BJ (cell line): ENCODE data around the gene NCAN. TPM values are rescaled to one million over a fixed set of nuclear protein-coding genes. Genes with fewer than 3 reads are reported as not detected.

Experiments used
- CTCF ChIA-PET: fragments of 350-600 bp; formaldehyde crosslinking; extraction: SDS; loops from one replicate; lab custom pipeline; 2021; ENCODE audit warnings: antibody characterized with exemption, inconsistent platforms; lab: Yijun Ruan, JAX
- POLR2A ChIA-PET: fragments of 300-600 bp; sonication (Branson Sonifier 250); formaldehyde crosslinking; extraction: SDS; loops from one replicate; lab custom pipeline; 2021; ENCODE audit warnings: antibody characterized with exemption; lab: Charles Lee
- DNase-seq: peaks from one replicate; pipeline ENCODE4 v3.0.0-alpha.2; 2011; ENCODE audit warnings: low read depth
- H3K27me3 ChIP-seq: 2 replicates; pipeline ENCODE4 v1.6.0; 2011; ENCODE audit warnings: low read length; ENCODE audit not compliant: control insufficient read depth, insufficient read depth
- H3K36me3 ChIP-seq: 2 replicates; pipeline ENCODE4 v1.5.1; 2011; ENCODE audit warnings: low read length; ENCODE audit not compliant: control insufficient read depth, insufficient read depth
- H3K4me3 ChIP-seq: 2 replicates; pipeline ENCODE4 v1.5.1; 2011; ENCODE audit warnings: low read depth, mild to moderate bottlenecking, control low read depth, low read length
- polyA plus RNA-seq: library from polyadenylated mRNA; depleted of rRNA; stranded (reverse); fragments of >200 nt; gene quantifications from 2 replicates; pipeline ENCODE4 v1.2.3, GENCODE V29; 2011
- TF ChIP-seq, protein P1 (sequence below): IDR thresholded peaks from 2 replicates; pipeline ENCODE4 v1.5.1; 2011; ENCODE audit warnings: low read depth, mild to moderate bottlenecking, control low read depth, inconsistent platforms, low read length, moderate library complexity; ENCODE audit not compliant: insufficient read depth

The NCAN gene
- polyA plus RNA-seq, 1 experiment: not detected

DNA sequence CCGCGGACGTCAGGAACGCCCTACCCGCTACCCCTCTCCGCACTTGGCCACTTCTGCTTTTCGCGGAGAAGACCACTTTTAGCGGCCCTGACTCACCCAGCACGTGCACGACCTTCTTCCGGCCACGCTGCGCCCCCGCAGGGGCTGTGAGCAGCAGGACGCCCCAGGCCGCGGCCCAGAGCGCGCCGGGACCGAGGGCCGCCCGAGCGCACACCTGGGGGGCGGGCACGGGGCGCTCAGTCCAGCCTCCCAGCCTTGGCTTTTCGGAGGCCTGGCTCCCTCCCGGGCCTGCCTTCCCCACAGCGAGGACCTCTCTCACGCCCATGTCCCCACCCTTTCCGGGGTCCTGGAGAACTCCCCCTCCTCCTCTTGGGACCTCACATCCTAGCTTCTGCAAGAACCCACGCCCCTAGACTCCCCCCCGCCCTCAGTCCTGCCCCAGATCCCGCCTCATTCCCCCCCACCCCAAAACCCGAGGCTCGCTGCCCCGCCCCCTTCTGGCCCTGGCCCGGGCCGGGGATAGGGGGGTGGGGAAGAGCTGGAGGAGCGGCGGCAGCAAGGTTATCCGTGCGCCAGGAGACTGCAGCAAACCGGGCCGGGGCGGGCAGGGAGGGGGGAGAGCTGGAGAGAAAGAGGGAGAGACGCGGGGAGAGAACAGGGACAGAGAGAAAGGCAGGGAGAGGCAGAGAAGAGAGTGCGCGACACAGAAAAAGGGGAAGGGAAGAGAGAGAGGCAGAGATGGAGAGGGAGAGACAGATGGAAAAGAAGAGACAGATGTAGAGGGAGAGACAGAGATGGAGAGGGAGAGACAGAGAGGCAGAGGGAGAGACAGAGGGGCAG is 49.8 kb downstream of the NCAN start:
- Histone ChIP-seq H3K4me3 (no peak overlapping the region), H3K36me3 (no peaks in the 10 kb centered on the region), H3K27me3 (peaks cover 20% of the 10 kb centered on the region)
- TF ChIP-seq, protein P1, sequence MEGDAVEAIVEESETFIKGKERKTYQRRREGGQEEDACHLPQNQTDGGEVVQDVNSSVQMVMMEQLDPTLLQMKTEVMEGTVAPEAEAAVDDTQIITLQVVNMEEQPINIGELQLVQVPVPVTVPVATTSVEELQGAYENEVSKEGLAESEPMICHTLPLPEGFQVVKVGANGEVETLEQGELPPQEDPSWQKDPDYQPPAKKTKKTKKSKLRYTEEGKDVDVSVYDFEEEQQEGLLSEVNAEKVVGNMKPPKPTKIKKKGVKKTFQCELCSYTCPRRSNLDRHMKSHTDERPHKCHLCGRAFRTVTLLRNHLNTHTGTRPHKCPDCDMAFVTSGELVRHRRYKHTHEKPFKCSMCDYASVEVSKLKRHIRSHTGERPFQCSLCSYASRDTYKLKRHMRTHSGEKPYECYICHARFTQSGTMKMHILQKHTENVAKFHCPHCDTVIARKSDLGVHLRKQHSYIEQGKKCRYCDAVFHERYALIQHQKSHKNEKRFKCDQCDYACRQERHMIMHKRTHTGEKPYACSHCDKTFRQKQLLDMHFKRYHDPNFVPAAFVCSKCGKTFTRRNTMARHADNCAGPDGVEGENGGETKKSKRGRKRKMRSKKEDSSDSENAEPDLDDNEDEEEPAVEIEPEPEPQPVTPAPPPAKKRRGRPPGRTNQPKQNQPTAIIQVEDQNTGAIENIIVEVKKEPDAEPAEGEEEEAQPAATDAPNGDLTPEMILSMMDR: no peak
- CTCF ChIA-PET: no interaction called here
- DNase-seq: no peak
- POLR2A ChIA-PET: no interaction called here

DNA sequence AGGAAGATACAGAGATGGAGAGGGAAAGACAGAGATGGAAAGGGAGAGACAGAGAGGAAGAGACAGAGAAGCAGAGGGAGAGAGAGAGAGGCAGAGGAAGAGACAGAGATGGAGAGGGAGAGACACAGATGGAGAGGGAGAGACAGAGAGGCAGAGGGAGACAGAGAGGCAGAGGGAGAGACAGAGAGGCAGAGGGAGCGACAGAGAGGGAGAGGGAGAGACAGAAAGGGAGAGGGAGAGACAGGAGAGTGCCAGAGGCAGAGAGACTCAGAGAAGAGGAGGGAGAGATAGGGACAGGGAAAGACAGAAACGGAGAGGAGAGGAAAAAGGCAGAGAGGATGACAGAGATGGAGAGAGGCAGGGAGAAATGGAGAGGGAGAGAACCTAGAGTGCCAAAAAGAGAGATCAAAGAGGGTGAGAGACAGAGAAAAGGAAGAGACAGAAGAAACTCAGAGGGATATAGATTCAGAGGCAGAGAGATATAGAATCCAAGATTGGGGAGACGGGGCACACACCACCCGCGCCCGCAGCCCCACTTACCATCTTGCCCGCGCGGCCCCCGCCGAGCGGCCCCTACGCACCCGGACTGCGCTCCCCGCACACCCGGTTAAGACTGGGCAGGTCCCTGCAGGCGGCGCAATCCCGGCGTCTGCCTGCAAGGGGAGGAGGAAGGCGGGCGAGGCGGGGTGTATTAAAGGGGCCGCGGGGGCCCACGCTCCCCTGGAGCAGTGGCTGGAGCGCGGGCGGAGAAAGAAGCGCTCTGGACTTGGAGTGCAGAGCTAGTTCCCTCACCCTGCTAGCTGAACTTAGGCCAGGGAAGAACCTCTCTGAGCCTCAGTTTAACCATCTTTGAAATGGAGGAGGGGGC is 50.7 kb downstream of the NCAN start:
- ChIA-PET CTCF (no interaction called here), POLR2A (no interaction called here)
- TF ChIP-seq, protein P1: no peak
- no peak overlapping the region for H3K4me3 ChIP-seq
- H3K36me3 ChIP-seq: no peaks in the 10 kb centered on the region
- peaks cover 20% of the 10 kb centered on the region for H3K27me3 ChIP-seq
- DNase-seq: no peak

DNA sequence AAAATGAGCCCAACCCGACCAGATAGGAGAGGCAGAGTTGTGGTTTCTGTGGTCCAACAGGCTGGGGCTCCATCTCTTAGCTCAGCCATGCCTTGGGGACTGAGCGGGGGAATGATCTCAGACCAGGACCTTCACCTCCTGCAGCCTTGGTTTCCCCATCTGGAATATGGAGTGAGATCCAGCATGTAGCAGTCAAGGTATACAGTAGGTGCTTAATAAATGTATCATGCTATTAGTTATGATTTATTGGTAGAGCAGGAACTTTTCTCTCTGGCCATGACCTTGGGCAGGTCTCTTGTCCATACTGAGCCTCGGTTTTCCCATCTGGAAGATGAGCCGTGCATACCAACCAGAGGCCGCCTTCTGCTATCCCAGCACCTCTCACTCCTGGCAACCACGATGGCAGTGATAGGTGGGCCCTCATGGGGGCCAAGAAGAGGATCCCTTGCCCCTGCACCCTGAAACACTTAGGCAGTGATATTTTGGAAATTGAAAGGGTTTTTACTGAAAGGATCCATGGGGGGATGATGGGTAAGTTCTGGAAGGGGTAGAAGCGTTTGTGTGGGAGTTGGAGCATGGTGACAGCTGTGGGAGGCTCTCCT is 52.2 kb downstream of the NCAN start:
- CTCF ChIA-PET: no interaction called here
- DNase-seq: no peak
- POLR2A ChIA-PET: no interaction called here
- Histone ChIP-seq H3K4me3 (no peak overlapping the region), H3K27me3 (peaks cover 20% of the 10 kb centered on the region), H3K36me3 (no peaks in the 10 kb centered on the region)
- TF ChIP-seq, protein P1: no peak

DNA sequence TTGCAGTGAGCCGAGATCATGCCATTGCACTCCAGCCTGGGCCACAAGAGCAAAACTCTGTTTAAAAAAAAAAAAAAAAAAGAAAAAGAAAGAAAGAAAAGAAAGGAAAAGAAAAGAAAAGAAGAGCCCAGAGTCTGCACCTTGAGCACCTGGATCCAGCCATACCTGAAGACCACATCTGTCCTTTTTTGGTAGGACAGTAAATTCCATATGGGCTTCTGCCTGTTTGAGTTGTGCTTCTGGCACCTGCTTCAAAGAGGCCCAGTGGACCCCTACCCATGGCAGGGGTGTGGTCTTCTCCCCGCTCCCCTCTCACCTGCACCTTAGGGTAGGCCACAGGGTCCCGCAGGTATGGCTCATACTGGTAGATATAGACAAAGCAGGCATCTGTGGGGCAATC is 55.5 kb downstream of the NCAN start:
- no peak for DNase-seq
- Histone ChIP-seq H3K36me3 (no peaks in the 10 kb centered on the region), H3K4me3 (no peak overlapping the region), H3K27me3 (peaks cover 10% of the 10 kb centered on the region)
- CTCF ChIA-PET: interaction anchor here (0.6 kb wide), 1 partner anchor 128 kb away, joined by 3 read pairs; no protein-coding TSS in a partner anchor
- TF ChIP-seq, protein P1: no peak
- POLR2A ChIA-PET: no interaction called here
